Coronary artery (tissue), 2 donors: ENCODE data around the gene WEE2.

Experiments
- DNase-seq: peaks from one replicate; pipeline ENCODE4 v3.0.0-alpha.2; 2017; ENCODE audit warnings: low spot score
- H3K27ac ChIP-seq, 2 donors: fragments of 200-600 bp; sonication (generic); one replicate each; pipeline ENCODE4 v1.5.1; 2016 to 2019
- H3K4me3 ChIP-seq: fragments of 200-600 bp; sonication (generic); 2 replicates; pipeline ENCODE4 v1.5.1; 2016; ENCODE audit warnings: mild to moderate bottlenecking, moderate library complexity
- TF ChIP-seq, protein P1 (sequence below): fragments of 200-600 bp; sonication (generic); IDR thresholded peaks from one replicate; pipeline ENCODE4 v1.5.1; 2019; ENCODE audit warnings: antibody characterized with exemption

Gene WEE2

DNA sequence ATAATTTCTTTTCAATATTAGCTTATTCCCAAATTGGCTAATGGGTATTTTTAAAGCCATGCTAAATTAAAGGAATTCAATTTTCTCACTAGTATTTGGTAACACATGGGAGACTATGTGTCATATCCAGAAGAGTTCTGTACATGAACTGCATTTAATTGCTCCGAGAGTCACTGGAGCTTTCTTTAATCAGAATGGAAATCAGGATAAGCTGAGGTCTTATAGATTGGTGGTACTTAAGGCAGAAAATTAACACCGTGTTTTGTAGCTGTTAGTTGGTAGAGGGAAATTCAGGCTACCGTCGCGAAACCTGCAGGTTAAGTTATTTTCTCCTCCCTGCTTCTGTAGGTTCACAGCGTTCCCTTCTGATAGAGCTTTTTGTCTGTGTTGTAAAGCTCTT lies at the start of gene WEE2:
TSS of gene WEE2 (plus strand) at position 3 of the 400 bp plus-strand sequence. CDS start 406 bp downstream, outside the sequence.
- DNase-seq: no peak
- Histone ChIP-seq H3K27ac (no peak within 1 kb of the TSS), H3K4me3 (no peak within 1 kb of the TSS)
- TF ChIP-seq, protein P1, sequence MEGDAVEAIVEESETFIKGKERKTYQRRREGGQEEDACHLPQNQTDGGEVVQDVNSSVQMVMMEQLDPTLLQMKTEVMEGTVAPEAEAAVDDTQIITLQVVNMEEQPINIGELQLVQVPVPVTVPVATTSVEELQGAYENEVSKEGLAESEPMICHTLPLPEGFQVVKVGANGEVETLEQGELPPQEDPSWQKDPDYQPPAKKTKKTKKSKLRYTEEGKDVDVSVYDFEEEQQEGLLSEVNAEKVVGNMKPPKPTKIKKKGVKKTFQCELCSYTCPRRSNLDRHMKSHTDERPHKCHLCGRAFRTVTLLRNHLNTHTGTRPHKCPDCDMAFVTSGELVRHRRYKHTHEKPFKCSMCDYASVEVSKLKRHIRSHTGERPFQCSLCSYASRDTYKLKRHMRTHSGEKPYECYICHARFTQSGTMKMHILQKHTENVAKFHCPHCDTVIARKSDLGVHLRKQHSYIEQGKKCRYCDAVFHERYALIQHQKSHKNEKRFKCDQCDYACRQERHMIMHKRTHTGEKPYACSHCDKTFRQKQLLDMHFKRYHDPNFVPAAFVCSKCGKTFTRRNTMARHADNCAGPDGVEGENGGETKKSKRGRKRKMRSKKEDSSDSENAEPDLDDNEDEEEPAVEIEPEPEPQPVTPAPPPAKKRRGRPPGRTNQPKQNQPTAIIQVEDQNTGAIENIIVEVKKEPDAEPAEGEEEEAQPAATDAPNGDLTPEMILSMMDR: no peak

DNA sequence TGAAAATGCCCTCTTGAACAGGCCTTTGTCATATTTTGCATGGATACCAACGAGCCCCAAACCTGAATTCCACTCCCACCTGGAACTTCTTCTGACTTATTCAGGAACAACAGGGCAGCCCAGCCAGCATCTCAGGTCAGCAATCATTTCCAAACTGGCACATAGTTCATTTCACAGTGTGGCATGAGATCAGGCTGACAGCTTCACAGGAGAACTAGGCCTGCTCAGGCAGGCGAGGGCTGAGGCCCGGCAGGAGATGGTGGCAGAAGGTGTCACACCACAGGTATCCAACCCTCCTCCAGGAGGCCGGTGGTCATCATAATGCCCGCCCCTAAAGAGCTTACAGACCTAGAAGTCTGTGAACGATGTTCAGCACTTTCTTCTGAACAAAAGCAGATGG lies 48.7 kb upstream of the WEE2 start:
- Histone ChIP-seq H3K27ac (peak overlapping the region in 1 of 2 donors; percentile 8), H3K4me3 (no peak overlapping the region)
- no peak for DNase-seq
- TF ChIP-seq, protein P1: no peak

DNA sequence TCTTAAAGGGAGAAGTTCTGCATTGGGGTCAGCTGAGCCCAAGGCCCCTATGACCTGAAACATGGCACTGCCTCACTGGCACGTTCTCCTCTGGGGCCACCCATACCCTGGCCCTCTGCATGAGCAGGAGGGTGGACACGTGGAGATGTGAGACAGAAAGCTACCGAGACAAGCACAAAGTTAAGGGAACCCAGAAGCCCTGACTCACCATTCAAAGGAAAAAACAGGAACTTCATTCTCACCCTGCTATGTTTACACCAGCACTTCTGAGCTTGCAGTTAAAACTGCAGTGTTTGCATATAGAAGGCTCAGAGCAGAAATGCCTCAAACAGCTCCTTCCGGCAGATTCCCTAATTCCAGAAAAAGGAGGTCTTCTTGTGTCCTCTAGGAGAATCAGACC lies 47.9 kb upstream of the WEE2 start:
- no peak for DNase-seq
- TF ChIP-seq, protein P1: no peak
- H3K27ac ChIP-seq: peak overlapping the region in 1 of 2 donors; percentile 34
- H3K4me3 ChIP-seq: no peak overlapping the region

DNA sequence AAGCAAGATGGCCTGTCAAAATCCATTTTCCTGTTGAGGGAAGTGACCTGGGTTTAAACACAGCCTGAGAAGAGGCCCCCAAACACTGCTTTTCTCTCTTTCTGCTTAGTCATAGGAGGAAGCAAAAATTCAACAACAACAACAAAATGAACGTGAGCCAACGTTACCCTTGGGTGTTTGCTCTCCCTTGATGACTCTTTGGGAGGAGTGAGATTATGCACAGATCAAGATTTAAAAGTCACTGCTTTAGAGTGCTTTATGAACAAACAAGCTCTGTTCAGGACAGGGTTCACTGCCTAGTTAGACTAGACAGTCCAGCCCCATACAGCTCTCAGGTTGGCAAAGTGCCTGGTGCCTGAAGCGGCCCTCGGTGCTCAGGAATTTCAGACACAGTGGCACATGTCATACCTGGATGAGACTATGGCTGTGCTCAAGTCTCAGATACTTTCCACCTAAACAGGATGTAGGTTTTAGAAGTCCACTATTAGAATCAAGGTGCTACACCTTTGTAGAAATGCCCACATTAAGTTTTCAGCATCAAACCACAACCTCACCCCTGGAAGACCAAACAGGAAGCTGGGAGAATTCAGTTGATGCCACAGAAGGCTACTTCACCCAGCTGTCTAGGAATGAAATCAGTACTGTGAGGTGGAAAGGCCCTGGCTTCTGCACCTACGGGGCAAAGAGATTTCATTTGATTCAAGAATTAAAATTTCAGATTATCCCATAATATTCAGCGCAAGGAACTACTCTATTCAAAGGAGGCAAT lies 44.9 kb upstream of the WEE2 start:
- no peak overlapping the region for H3K27ac ChIP-seq
- no peak overlapping the region for H3K4me3 ChIP-seq
- DNase-seq: no peak
- TF ChIP-seq, protein P1: no peak

DNA sequence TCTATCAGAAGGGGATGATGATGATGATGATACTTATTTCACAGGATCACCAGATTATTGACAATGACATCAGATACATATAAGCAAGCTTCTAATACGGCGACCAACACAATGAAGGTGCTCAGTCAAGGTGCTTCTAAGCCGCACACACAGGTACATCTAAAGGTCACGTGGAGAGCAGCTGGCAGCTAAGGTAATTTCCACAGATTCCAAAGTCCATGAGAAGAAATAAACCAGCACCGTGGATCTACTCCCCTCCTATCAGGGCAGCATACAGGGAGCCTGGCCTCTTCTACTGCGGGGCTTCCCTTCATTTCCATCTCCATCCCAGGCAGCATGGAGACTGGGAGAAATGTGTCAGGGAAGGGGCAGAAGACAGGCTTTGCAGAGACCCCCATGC lies 43.7 kb upstream of the WEE2 start:
- Histone ChIP-seq H3K4me3 (no peak overlapping the region), H3K27ac (no peak overlapping the region)
- TF ChIP-seq, protein P1: no peak
- no peak for DNase-seq

DNA sequence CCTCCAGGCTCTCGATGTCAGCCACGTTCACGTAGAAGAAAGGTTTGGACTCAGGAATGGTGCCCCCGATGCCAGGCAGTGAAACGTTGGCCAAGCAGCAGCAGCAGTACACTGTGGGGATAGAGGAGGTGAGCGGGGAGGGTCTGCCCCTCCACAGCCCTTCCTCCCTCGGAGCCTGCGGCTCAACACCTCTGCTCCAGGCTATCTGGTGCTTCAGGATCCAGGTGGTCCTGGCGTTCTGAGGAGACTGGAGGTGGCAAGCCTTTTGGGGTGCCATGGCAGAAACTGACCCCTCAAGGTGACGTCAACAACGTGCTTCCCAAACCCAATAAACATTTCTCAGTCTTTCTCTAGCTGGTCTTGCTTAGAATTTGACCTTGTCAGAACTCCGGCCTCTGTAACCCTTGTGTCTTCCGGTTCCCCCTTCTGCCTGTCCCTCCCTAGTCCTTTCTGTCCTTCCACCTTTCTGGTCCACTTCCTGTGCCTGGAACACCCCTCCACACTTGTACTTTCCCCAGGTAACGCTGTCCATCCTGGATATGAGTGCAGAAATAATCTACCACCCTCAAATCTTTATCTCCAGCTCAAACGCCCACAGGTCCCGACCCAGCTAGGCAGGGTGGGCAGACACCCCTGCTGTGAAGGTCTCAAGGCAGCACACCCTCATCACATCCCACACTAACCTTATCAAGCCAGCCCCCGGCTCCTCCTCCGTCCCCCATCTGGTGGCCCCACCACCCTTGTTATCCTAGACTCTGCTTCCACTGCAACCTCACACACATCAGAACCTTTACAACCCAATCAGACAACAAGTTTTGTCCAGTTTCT lies 42.7 kb upstream of the WEE2 start:
- no peak for DNase-seq
- TF ChIP-seq, protein P1: no peak
- H3K27ac ChIP-seq: no peak overlapping the region
- no peak overlapping the region for H3K4me3 ChIP-seq
